ENCODE results near the gene SBNO2. TPM values are rescaled to one million over a fixed set of nuclear protein-coding genes. Genes with fewer than 3 reads are reported as not detected.

SBNO2 gene
- total and polyA plus RNA-seq, 9 of the 15 experiments (the other 6 are each of a cell fraction or from before 2014, with no cell fraction given): 0.01 to 46.2 (median 6.7) TPM

GRCh38 chr19:1066748-1067340 lies 107.2 kb downstream of the SBNO2 start, which contains the start of gene ARHGAP45 (continued):
- TF ChIP-seq MAFG (tag; conservative IDR thresholded peaks at IDR 0.05) (no peak), FOXA3 (CRISPR knock-in tag; conservative IDR thresholded peaks at IDR 0.05 in 1 of 2, IDR thresholded peaks at IDR 0.05 in 1 of 2) (0 out of 4 replicates have a peak, but pooled peaks of 1 of the 2 experiments have one; percentile 40), E2F6 (IDR thresholded peaks at IDR 0.05; ENCODE audit: borderline replicate concordance in 1 of 2, extremely low read depth in 1 of 2, insufficient read depth in 1 of 2, insufficient read length in 1 of 2, low read depth in 1 of 2, low read length in 1 of 2, poor library complexity in 1 of 2, severe bottlenecking in 1 of 2) (peak in 1 of 2 experiments; percentile 74)

GRCh38 chr19:1066251-1066747 lies 107.8 kb downstream of the SBNO2 start:
- 30% methylated on average over 12 of the region's 17 CpGs for WGBS (ENCODE audit: insufficient coverage, low coverage, missing lambda C conversion rate)
- Histone ChIP-seq H2AFZ (ENCODE audit: low read depth, low read length) (no peak overlapping the region), H3K9me1 (ENCODE audit: control insufficient read depth, insufficient read depth, low read length) (no peaks in the 10 kb centered on the region), H3K4me2 (ENCODE audit: insufficient read depth, low read length) (peak overlapping the region; percentile 72), H3K27me3 (ENCODE audit: control insufficient read depth in 2 of 2, insufficient read depth in 2 of 2, low read length in 2 of 2) (no peaks in the 10 kb centered on the region), H4K20me1 (replicated peaks; ENCODE audit: control insufficient read depth, insufficient read depth, low read length) (no peaks in the 10 kb centered on the region), H3K4me1 (replicated peaks in 1 of 2; ENCODE audit: control insufficient read depth in 2 of 2, insufficient read depth in 2 of 2, low read length in 2 of 2) (peaks cover 9 to 88% of the 10 kb centered on the region in 2 experiments), H3K9ac (ENCODE audit: insufficient read depth in 1 of 2, low read depth in 2 of 2, low read length in 2 of 2) (peak overlapping the region in 1 of 2 experiments; percentile 90; a peak in 3 of 4 replicates), H3K36me3 (ENCODE audit: control insufficient read depth, insufficient read depth, low read length) (peaks cover 14% of the 10 kb centered on the region; the same call in 2 of the 3 replicates), H3K4me3 (peak overlapping the region; percentile 40; the same call in 1 of the 2 replicates), H3K27ac (ENCODE audit: extremely low read depth, low read depth, low read length) (no peak overlapping the region), H3K79me2 (ENCODE audit: control insufficient read depth, insufficient read depth, low read length) (no peaks in the 10 kb centered on the region), H3K9me3 (replicated peaks; ENCODE audit: control insufficient read depth, insufficient read depth, low read depth, low read length) (no peaks in the 10 kb centered on the region)
- FAIRE-seq (no peak), DNase-seq (ENCODE audit: extremely low read depth in 1 of 4, low spot score in 3 of 4) (peak in 1 of 4 experiments; percentile 54), ATAC-seq (no peak)
- no TSS peak for BruUV-seq (replicated peaks)
- POLR2A ChIA-PET: interaction anchor here (0.6 to 1.9 kb wide), 5 partner anchors 9 to 755 kb away, joined by 3 to 6 read pairs (median 5); partner anchors contain the start of gene RNU6-2
- CTCF ChIA-PET (ENCODE audit: low intra/inter-chr PET ratio): no interaction called here
- intact Hi-C loops (cut with micrococcal nuclease) (no loop called here), in situ Hi-C loops (cut with MboI) (no loop called here)
- TF ChIP-seq CBFA2T3 (IDR thresholded peaks at IDR 0.05) (peak; percentile 42), CHD1 (IDR thresholded peaks at IDR 0.05; ENCODE audit: low read length) (peak; percentile 6), BCOR (IDR thresholded peaks at IDR 0.05) (peak; percentile 24; the same call in 1 of the 2 replicates), PCBP1 (IDR thresholded peaks at IDR 0.05; ENCODE audit: low read depth, low read length, poor library complexity, severe bottlenecking) (peak; percentile 24), FOXK2 (conservative IDR thresholded peaks at IDR 0.05 in 1 of 2, IDR thresholded peaks at IDR 0.05 in 1 of 2; ENCODE audit: low read depth in 2 of 2) (no peak), NCOA6 (IDR thresholded peaks at IDR 0.05) (no peak), ZBTB7A (IDR thresholded peaks at IDR 0.05; ENCODE audit: borderline replicate concordance, control insufficient read depth, low read depth, low read length) (peak; percentile 57; the same call in 1 of the 2 replicates), GMEB1 (CRISPR knock-in tag; IDR thresholded peaks at IDR 0.05) (no peak), MITF (IDR thresholded peaks at IDR 0.05) (no peak), IRF2 (CRISPR knock-in tag; IDR thresholded peaks at IDR 0.05) (0 out of 2 replicates have a peak, but pooled peaks have one; percentile 40), E2F3 (CRISPR knock-in tag; IDR thresholded peaks at IDR 0.05) (no peak), TAF15 (IDR thresholded peaks at IDR 0.05; ENCODE audit: low read depth, low read length) (no peak)
